Endothelial cell (in vitro differentiated cells): ENCODE measurements around the gene TBC1D22A. TPM values are rescaled to one million over a fixed set of nuclear protein-coding genes. Genes with fewer than 3 reads are reported as not detected.
A peak's percentile ranks its signal among the peaks of the same experiment; 100 is the strongest.
"Not testable (repeated sequence)": the region's sequence is repeated elsewhere in the genome, so short reads cannot be mapped to it uniquely, and the experiment has no call there.

Experiments used
- DNase-seq: peaks from one replicate; pipeline ENCODE4 v3.0.0; 2021; ENCODE audit warnings: low spot score
- H3K27ac Mint-ChIP-seq: one replicate; pipeline ENCODE4 v1.8.0; 2021; ENCODE audit warnings: mixed read lengths, inconsistent platforms; ENCODE audit not compliant: unreplicated experiment
- H3K27me3 Mint-ChIP-seq: one replicate; pipeline ENCODE4 v1.8.0; 2021; ENCODE audit warnings: mild to moderate bottlenecking, moderate library complexity, mixed read lengths, inconsistent platforms; ENCODE audit not compliant: unreplicated experiment
- H3K36me3 Mint-ChIP-seq: one replicate; pipeline ENCODE4 v1.8.0; 2021; ENCODE audit warnings: mild to moderate bottlenecking, low read depth, mixed read lengths, inconsistent platforms; ENCODE audit not compliant: unreplicated experiment
- H3K4me1 Mint-ChIP-seq: one replicate; pipeline ENCODE4 v1.8.0; 2021; ENCODE audit warnings: mild to moderate bottlenecking, mixed read lengths, inconsistent platforms; ENCODE audit not compliant: unreplicated experiment
- H3K4me3 Mint-ChIP-seq: one replicate; pipeline ENCODE4 v1.8.0; 2021; ENCODE audit warnings: mild to moderate bottlenecking, mixed read lengths, inconsistent platforms; ENCODE audit not compliant: unreplicated experiment
- H3K9me3 Mint-ChIP-seq: one replicate; pipeline ENCODE4 v1.8.0; 2021; ENCODE audit warnings: mixed read lengths, inconsistent platforms; ENCODE audit not compliant: unreplicated experiment
- CTCF ChIP-seq: fragments of 200-600 bp; sonication (generic); IDR thresholded peaks from one replicate; pipeline ENCODE4 v1.5.0; 2021; ENCODE audit warnings: antibody characterized with exemption; ENCODE audit not compliant: unreplicated experiment
- total RNA-seq: library from RNA; stranded (reverse); fragmentation: NEBNext Ultra II Directional; extraction: Animal tissue kit (Norgen Biotek cat#: 25700); gene quantifications from one replicate; pipeline ENCODE4 v1.2.1, GENCODE V29; 2021; ENCODE audit not compliant: unreplicated experiment

Gene TBC1D22A
- total RNA-seq, 1 donor from 2014 or later = 25.3 TPM

GRCh38 chr22:47166446-47167016 is 404.1 kb downstream of the TBC1D22A start:
- no peak for DNase-seq
- peak overlapping the region; percentile 42 for H3K4me3 Mint-ChIP-seq
- H3K27me3 Mint-ChIP-seq = peaks cover 4% of the 10 kb centered on the region
- H3K27ac Mint-ChIP-seq = no peak overlapping the region
- peaks cover 15% of the 10 kb centered on the region for H3K4me1 Mint-ChIP-seq
- H3K9me3 Mint-ChIP-seq = peaks cover 7% of the 10 kb centered on the region
- peaks cover 19% of the 10 kb centered on the region for H3K36me3 Mint-ChIP-seq
- no peak for TF ChIP-seq CTCF

- Mint-ChIP-seq H3K36me3 (peaks cover 19% of the 10 kb centered on the region), H3K4me3 (no peak overlapping the region)
Measured at GRCh38 chr22:47167056-47167455, 404.6 kb downstream of the TBC1D22A start.

GRCh38 chr22:47167921-47168320 is 405.5 kb downstream of the TBC1D22A start:
- H3K9me3 Mint-ChIP-seq, H3K27me3 Mint-ChIP-seq, H3K27ac Mint-ChIP-seq, H3K4me3 Mint-ChIP-seq, DNase-seq: not testable (repeated sequence)
- peaks cover 13% of the 10 kb centered on the region for H3K4me1 Mint-ChIP-seq
- H3K36me3 Mint-ChIP-seq = peaks cover 19% of the 10 kb centered on the region

More at GRCh38 chr22:47167056-47167455, 404.6 kb downstream of the TBC1D22A start:
- TF ChIP-seq CTCF = no peak
- Mint-ChIP-seq H3K27me3 (peaks cover 4% of the 10 kb centered on the region), H3K9me3 (peaks cover 3% of the 10 kb centered on the region), H3K27ac (no peak overlapping the region), H3K4me1 (peaks cover 13% of the 10 kb centered on the region)
- no peak for DNase-seq

DNA sequence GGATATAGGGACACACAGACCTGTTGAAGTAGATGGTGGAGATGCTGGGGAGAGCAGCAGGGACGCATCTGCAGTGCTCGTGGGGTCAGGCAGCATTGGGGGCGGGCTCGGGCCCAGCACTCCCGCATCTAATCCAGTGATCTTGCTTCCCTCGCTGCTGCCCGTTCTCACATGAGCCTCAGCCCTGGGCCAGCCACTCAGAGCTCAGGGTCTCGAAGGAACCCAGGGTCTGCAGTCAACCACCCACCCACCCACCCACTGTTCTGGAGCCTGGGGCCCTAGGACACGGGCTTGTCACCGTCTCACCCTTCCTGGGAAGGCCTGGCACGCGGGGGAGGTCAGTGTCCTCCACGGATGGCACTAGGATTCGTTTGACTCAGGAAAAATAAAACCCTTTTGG is 406.0 kb downstream of the TBC1D22A start:
- no peak for DNase-seq
- Mint-ChIP-seq H3K4me3 (no peak overlapping the region), H3K9me3 (peaks cover 3% of the 10 kb centered on the region), H3K36me3 (peaks cover 19% of the 10 kb centered on the region), H3K4me1 (peaks cover 13% of the 10 kb centered on the region), H3K27ac (no peak overlapping the region), H3K27me3 (peaks cover 2% of the 10 kb centered on the region)
- TF ChIP-seq CTCF = no peak

DNA sequence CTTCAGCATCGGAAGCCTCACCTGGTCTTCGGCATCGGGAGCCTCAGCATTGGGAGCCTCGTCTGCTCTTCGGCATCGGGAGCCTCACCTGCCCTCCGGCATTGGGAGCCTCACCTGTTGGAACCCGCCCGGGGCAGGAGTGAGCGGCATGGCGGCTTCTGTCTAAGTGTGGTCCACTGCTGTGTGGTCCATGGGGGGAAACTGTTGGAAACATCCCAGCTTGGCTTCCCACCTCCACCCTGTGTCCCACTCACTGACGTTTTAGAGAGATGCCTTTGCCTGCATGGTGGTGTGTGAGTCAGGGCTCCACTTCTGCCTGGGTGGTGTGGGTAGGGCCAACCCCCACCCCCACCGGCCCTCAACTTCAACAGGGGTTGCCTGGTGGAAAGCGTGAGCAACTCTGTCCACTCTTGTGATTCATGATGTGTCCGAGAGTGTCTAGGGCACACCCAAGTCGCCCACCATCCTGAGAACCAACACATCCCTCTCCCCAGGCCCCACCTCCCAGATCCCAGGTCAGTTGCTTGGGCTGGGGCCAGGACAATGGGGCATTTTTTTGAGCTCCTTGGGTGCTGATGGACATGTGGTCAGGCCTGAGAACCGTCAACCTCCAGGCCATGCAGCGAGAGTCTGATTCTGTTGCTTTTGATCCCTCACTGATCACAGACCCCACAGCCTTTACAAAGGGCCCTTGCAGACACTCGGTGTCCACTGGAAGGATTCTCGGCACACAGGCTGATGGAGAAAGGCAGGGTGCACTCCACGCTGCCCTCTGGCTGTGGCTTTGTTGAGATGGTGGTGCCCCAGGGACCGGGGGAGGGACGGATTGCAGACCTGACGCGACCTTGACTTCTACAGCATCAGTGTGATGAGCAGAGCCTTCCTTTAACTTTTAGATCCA is 406.7 kb downstream of the TBC1D22A start:
- no peak for DNase-seq
- no peak overlapping the region for H3K27ac Mint-ChIP-seq

More for the DNA sequence above, 406.7 kb downstream of the TBC1D22A start:
- Mint-ChIP-seq H3K9me3 (peaks cover 3% of the 10 kb centered on the region), H3K4me3 (no peak overlapping the region), H3K27me3 (peaks cover 2% of the 10 kb centered on the region), H3K36me3 (peaks cover 19% of the 10 kb centered on the region), H3K4me1 (peaks cover 11% of the 10 kb centered on the region)
- TF ChIP-seq CTCF = no peak
